ENCODE results near the gene LARP6.

LARP6 gene

GRCh38 chr15:70835841-70836240 is 18.1 kb downstream of the LARP6 start:
- Histone ChIP-seq H3K4me1 (ENCODE audit: control insufficient read depth, insufficient read depth, low read length) (peaks cover 29% of the 10 kb centered on the region), H3K9me3 (replicated peaks; ENCODE audit: low read length) (no peaks in the 10 kb centered on the region), H3K27me3 (ENCODE audit: control insufficient read depth, insufficient read depth, low read length) (no peaks in the 10 kb centered on the region), H3K36me3 (ENCODE audit: insufficient read depth, low read length) (peaks cover 47% of the 10 kb centered on the region), H3K4me3 (ENCODE audit: low read length) (no peak overlapping the region), H3K4me2 (ENCODE audit: low read length) (no peak overlapping the region), H3K9ac (ENCODE audit: low read depth, low read length) (no peak overlapping the region)

GRCh38 chr15:70835415-70835814 is 18.5 kb downstream of the LARP6 start:
- Histone ChIP-seq H3K4me1 (ENCODE audit: control insufficient read depth, insufficient read depth, low read length) (peaks cover 29% of the 10 kb centered on the region), H3K9me3 (replicated peaks; ENCODE audit: low read length) (no peaks in the 10 kb centered on the region), H3K36me3 (ENCODE audit: insufficient read depth, low read length) (peaks cover 51% of the 10 kb centered on the region)

GRCh38 chr15:70834999-70835398 is 19.0 kb downstream of the LARP6 start:
- Histone ChIP-seq H3K4me2 (ENCODE audit: low read length) (no peak overlapping the region), H3K4me3 (ENCODE audit: low read length) (no peak overlapping the region), H3K9ac (ENCODE audit: low read depth, low read length) (no peak overlapping the region), H3K27me3 (ENCODE audit: control insufficient read depth, insufficient read depth, low read length) (no peaks in the 10 kb centered on the region), H3K9me3 (replicated peaks; ENCODE audit: low read length) (no peaks in the 10 kb centered on the region), H3K4me1 (ENCODE audit: control insufficient read depth, insufficient read depth, low read length) (peaks cover 29% of the 10 kb centered on the region), H3K36me3 (ENCODE audit: insufficient read depth, low read length) (peaks cover 54% of the 10 kb centered on the region)

More at GRCh38 chr15:70835415-70835814, 18.5 kb downstream of the LARP6 start:
- Histone ChIP-seq H3K9ac (ENCODE audit: low read depth, low read length) (no peak overlapping the region), H3K27me3 (ENCODE audit: control insufficient read depth, insufficient read depth, low read length) (no peaks in the 10 kb centered on the region), H3K4me2 (ENCODE audit: low read length) (no peak overlapping the region), H3K4me3 (ENCODE audit: low read length) (no peak overlapping the region)

GRCh38 chr15:70833861-70834765 is 19.8 kb downstream of the LARP6 start:
- peaks cover 22% of the 10 kb centered on the region for H3K4me1 ChIP-seq (ENCODE audit: control insufficient read depth, insufficient read depth, low read length)
- H3K4me3 ChIP-seq (ENCODE audit: low read length), result peak overlapping the region; percentile 29
- peak overlapping the region; percentile 28 for H3K9ac ChIP-seq (ENCODE audit: low read depth, low read length)
- H3K36me3 ChIP-seq (ENCODE audit: insufficient read depth, low read length), result peaks cover 54% of the 10 kb centered on the region
- H3K4me2 ChIP-seq (ENCODE audit: low read length), result peak overlapping the region; percentile 66
- no peaks in the 10 kb centered on the region for H3K27me3 ChIP-seq (ENCODE audit: control insufficient read depth, insufficient read depth, low read length)
- H3K9me3 ChIP-seq (replicated peaks; ENCODE audit: low read length), result no peaks in the 10 kb centered on the region

GRCh38 chr15:70833422-70833821 is 20.5 kb downstream of the LARP6 start:
- Histone ChIP-seq H3K36me3 (ENCODE audit: insufficient read depth, low read length) (peaks cover 54% of the 10 kb centered on the region), H3K27me3 (ENCODE audit: control insufficient read depth, insufficient read depth, low read length) (no peaks in the 10 kb centered on the region), H3K4me2 (ENCODE audit: low read length) (peak overlapping the region; percentile 66), H3K9ac (ENCODE audit: low read depth, low read length) (peak overlapping the region; percentile 16), H3K4me3 (ENCODE audit: low read length) (peak overlapping the region; percentile 29), H3K9me3 (replicated peaks; ENCODE audit: low read length) (no peaks in the 10 kb centered on the region), H3K4me1 (ENCODE audit: control insufficient read depth, insufficient read depth, low read length) (peaks cover 19% of the 10 kb centered on the region)

GRCh38 chr15:70832176-70832575 is 21.8 kb downstream of the LARP6 start:
- Histone ChIP-seq H3K4me2 (ENCODE audit: low read length) (no peak overlapping the region), H3K9ac (ENCODE audit: low read depth, low read length) (no peak overlapping the region), H3K4me1 (ENCODE audit: control insufficient read depth, insufficient read depth, low read length) (peaks cover 20% of the 10 kb centered on the region), H3K9me3 (replicated peaks; ENCODE audit: low read length) (no peaks in the 10 kb centered on the region), H3K27me3 (ENCODE audit: control insufficient read depth, insufficient read depth, low read length) (no peaks in the 10 kb centered on the region), H3K36me3 (ENCODE audit: insufficient read depth, low read length) (peaks cover 54% of the 10 kb centered on the region), H3K4me3 (ENCODE audit: low read length) (no peak overlapping the region)

- Histone ChIP-seq H3K9me3 (replicated peaks; ENCODE audit: low read length) (no peaks in the 10 kb centered on the region), H3K36me3 (ENCODE audit: insufficient read depth, low read length) (peaks cover 52% of the 10 kb centered on the region), H3K9ac (ENCODE audit: low read depth, low read length) (no peak overlapping the region), H3K4me1 (ENCODE audit: control insufficient read depth, insufficient read depth, low read length) (peaks cover 28% of the 10 kb centered on the region), H3K27me3 (ENCODE audit: control insufficient read depth, insufficient read depth, low read length) (no peaks in the 10 kb centered on the region), H3K4me2 (ENCODE audit: low read length) (no peak overlapping the region), H3K4me3 (ENCODE audit: low read length) (no peak overlapping the region)
Measured at GRCh38 chr15:70831094-70831911, 22.7 kb downstream of the LARP6 start.

- H3K4me1 ChIP-seq (ENCODE audit: control insufficient read depth, insufficient read depth, low read length), result peaks cover 35% of the 10 kb centered on the region
- H3K4me2 ChIP-seq (ENCODE audit: low read length), result no peak overlapping the region
- H3K36me3 ChIP-seq (ENCODE audit: insufficient read depth, low read length), result peaks cover 46% of the 10 kb centered on the region
- no peak overlapping the region for H3K4me3 ChIP-seq (ENCODE audit: low read length)
- no peak overlapping the region for H3K9ac ChIP-seq (ENCODE audit: low read depth, low read length)
- H3K9me3 ChIP-seq (replicated peaks; ENCODE audit: low read length), result no peaks in the 10 kb centered on the region
- no peaks in the 10 kb centered on the region for H3K27me3 ChIP-seq (ENCODE audit: control insufficient read depth, insufficient read depth, low read length)
Measured at GRCh38 chr15:70830615-70831014, 23.3 kb downstream of the LARP6 start.

- no peak overlapping the region for H3K4me2 ChIP-seq (ENCODE audit: low read length)
- H3K9me3 ChIP-seq (replicated peaks; ENCODE audit: low read length), result no peaks in the 10 kb centered on the region
- peaks cover 35% of the 10 kb centered on the region for H3K36me3 ChIP-seq (ENCODE audit: insufficient read depth, low read length)
- H3K4me3 ChIP-seq (ENCODE audit: low read length), result no peak overlapping the region
- H3K27me3 ChIP-seq (ENCODE audit: control insufficient read depth, insufficient read depth, low read length), result no peaks in the 10 kb centered on the region
- H3K4me1 ChIP-seq (ENCODE audit: control insufficient read depth, insufficient read depth, low read length), result peaks cover 36% of the 10 kb centered on the region
- H3K9ac ChIP-seq (ENCODE audit: low read depth, low read length), result no peak overlapping the region
Measured at GRCh38 chr15:70829371-70830166, 24.4 kb downstream of the LARP6 start.

GRCh38 chr15:70827721-70828120 is 26.2 kb downstream of the LARP6 start:
- Histone ChIP-seq H3K36me3 (ENCODE audit: insufficient read depth, low read length) (peaks cover 25% of the 10 kb centered on the region), H3K9me3 (replicated peaks; ENCODE audit: low read length) (no peaks in the 10 kb centered on the region), H3K27me3 (ENCODE audit: control insufficient read depth, insufficient read depth, low read length) (no peaks in the 10 kb centered on the region), H3K4me3 (ENCODE audit: low read length) (no peak overlapping the region), H3K4me1 (ENCODE audit: control insufficient read depth, insufficient read depth, low read length) (peaks cover 18% of the 10 kb centered on the region), H3K4me2 (ENCODE audit: low read length) (no peak overlapping the region), H3K9ac (ENCODE audit: low read depth, low read length) (no peak overlapping the region)

- H3K4me1 ChIP-seq (ENCODE audit: control insufficient read depth, insufficient read depth, low read length), result peaks cover 18% of the 10 kb centered on the region
- H3K27me3 ChIP-seq (ENCODE audit: control insufficient read depth, insufficient read depth, low read length), result no peaks in the 10 kb centered on the region
- no peaks in the 10 kb centered on the region for H3K9me3 ChIP-seq (replicated peaks; ENCODE audit: low read length)
- peak overlapping the region; percentile 34 for H3K4me2 ChIP-seq (ENCODE audit: low read length)
- no peak overlapping the region for H3K4me3 ChIP-seq (ENCODE audit: low read length)
- peaks cover 14% of the 10 kb centered on the region for H3K36me3 ChIP-seq (ENCODE audit: insufficient read depth, low read length)
- peak overlapping the region; percentile 59 for H3K9ac ChIP-seq (ENCODE audit: low read depth, low read length)
Measured at GRCh38 chr15:70826634-70827033, 27.3 kb downstream of the LARP6 start.
